Thyroid gland (tissue), 4 donors: ENCODE data around the gene OR4K14.

Experiments
- CTCF ChIP-seq, 6 experiments: fragments of 200-600 bp in 3 of 6; fragments of 450-650 bp in 3 of 6; sonication (generic) in 3 of 6; IDR thresholded peaks; one replicate each; pipeline ENCODE4 v1.5.1; 2016 to 2019; ENCODE audit warnings: antibody characterized with exemption in 6 of 6, mild to moderate bottlenecking in 2 of 6, inconsistent platforms in 1 of 6, moderate library complexity in 1 of 6
- POLR2A ChIP-seq, 2 donors: fragments of 450-650 bp; IDR thresholded peaks; one replicate each; pipeline ENCODE4 v1.6.1; 2017; ENCODE audit warnings: antibody characterized with exemption in 2 of 2, mild to moderate bottlenecking in 2 of 2, moderate library complexity in 1 of 2

- TF ChIP-seq CTCF (IDR thresholded peaks at IDR 0.05) (no peak), POLR2A (IDR thresholded peaks at IDR 0.05) (no peak)
These were observed 29.1 kb upstream of the OR4K14 start for GRCh38 chr14:20048202-20048601.
